Choroid plexus epithelial cell (primary cell): ENCODE data around the gene ARHGEF37.

Source experiments
- DNase-seq: peaks from one replicate; pipeline ENCODE4 v3.0.0-alpha.2; 2010; ENCODE audit warnings: low read depth
- H3K4me3 ChIP-seq: 2 replicates; pipeline ENCODE4 v1.5.1; 2011; ENCODE audit warnings: low read depth, mild to moderate bottlenecking, control low read depth, low read length, moderate library complexity
- TF ChIP-seq, protein P1 (sequence below): conservative IDR thresholded peaks from 2 replicates; pipeline ENCODE4 v1.5.1; 2011; ENCODE audit warnings: low read depth, mild to moderate bottlenecking, control low read depth, inconsistent platforms, low read length, moderate library complexity

ARHGEF37 gene

DNA sequence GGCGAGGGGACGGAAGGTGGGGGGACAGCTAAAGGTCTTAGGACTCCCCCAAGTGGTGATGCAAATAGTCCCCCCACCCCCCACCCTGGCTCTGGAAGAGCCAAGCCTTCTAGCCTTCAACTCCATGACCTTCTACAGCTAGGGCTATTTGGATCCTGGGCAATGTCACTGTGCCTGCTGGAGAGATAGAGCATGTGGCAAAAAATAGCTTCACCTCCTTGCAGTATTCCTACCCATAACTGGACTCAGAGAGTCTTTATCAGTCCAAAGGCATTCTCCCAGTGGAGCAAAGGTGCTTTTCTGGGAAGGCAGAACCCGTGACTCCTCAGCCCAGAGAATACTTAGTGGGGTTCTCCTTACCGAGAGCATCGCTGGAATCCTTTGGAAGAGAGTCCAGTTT lies 100.0 kb downstream of the ARHGEF37 start:
- no peak for DNase-seq
- H3K4me3 ChIP-seq, result no peak overlapping the region
- TF ChIP-seq, protein P1, sequence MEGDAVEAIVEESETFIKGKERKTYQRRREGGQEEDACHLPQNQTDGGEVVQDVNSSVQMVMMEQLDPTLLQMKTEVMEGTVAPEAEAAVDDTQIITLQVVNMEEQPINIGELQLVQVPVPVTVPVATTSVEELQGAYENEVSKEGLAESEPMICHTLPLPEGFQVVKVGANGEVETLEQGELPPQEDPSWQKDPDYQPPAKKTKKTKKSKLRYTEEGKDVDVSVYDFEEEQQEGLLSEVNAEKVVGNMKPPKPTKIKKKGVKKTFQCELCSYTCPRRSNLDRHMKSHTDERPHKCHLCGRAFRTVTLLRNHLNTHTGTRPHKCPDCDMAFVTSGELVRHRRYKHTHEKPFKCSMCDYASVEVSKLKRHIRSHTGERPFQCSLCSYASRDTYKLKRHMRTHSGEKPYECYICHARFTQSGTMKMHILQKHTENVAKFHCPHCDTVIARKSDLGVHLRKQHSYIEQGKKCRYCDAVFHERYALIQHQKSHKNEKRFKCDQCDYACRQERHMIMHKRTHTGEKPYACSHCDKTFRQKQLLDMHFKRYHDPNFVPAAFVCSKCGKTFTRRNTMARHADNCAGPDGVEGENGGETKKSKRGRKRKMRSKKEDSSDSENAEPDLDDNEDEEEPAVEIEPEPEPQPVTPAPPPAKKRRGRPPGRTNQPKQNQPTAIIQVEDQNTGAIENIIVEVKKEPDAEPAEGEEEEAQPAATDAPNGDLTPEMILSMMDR, result no peak

GRCh38 chr5:149681922-149682321 lies 100.6 kb downstream of the ARHGEF37 start:
- TF ChIP-seq, protein P1, result no peak
- H3K4me3 ChIP-seq, result no peak overlapping the region
- DNase-seq, result no peak

- TF ChIP-seq, protein P1, result no peak
- DNase-seq, result no peak
- no peak overlapping the region for H3K4me3 ChIP-seq
These were observed 101.3 kb downstream of the ARHGEF37 start for GRCh38 chr5:149682532-149683075.

DNA sequence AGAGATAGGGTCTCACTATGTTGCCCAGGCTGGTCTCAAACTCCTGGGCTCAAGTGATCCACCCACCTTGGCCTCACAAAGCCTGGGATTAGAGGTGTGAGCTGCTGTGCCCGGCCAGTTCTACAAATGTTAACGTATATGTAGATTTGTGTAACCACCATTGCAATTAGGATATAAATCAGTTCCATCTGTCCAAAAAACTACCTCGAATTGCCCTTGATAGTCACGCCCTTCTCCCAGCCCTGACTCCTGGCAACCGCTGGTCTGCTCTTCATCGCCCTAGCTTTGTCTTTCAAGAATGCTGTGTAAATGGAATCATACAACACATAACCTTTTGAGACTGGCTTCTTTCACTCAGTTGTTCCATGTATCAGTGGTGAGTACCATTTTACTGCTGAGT lies 102.7 kb downstream of the ARHGEF37 start:
- no peak for DNase-seq
- no peak overlapping the region for H3K4me3 ChIP-seq
- TF ChIP-seq, protein P1, result no peak

DNA sequence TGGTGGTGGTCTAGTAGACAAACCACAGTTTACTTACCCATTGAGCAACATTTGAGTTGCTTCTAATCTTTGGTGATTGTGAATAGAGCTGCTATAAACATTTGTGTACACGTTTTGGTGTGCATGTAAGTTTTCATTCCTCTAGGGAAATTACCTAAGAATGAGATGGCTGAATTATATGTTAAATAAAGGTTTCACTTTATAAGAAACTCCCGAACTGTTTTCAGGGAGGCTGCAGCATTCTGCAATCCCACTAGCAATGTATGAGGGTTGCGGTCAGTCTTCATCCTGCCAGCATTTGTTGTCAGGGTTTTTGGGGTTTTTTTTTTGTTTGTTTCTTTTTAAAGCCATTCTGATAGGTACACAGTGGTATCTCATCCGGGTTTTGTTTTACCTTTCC lies 103.1 kb downstream of the ARHGEF37 start:
- DNase-seq, result no peak
- no peak overlapping the region for H3K4me3 ChIP-seq
- TF ChIP-seq, protein P1, result no peak
